Measurements from ENCODE around the gene NPY2R.

Gene NPY2R

GRCh38 chr4:155249016-155249566 is 40.7 kb downstream of the NPY2R start:
- no peak for DNase-seq (ENCODE audit: low spot score)

DNA sequence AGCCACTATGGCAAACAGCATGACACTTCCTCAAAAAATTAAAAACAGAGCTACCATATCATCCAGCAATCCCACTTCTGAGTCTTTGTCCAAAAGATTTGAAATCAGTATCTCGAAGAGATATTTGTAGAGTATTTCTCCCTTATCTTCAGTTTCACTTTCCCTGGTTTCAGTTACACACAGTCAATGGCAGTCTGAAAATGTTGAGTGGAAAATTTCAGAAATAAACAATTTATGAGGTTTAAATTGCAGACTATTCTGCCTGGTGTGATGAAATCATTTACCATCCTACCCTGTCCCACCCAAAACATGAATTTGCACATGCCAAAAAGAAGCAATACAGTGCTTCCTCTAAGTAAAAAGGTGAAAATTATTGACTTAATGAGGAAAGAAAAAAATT is 43.9 kb downstream of the NPY2R start:
- no peak for DNase-seq (ENCODE audit: low spot score)

- no peak for DNase-seq (ENCODE audit: low spot score)
Measured at GRCh38 chr4:155263480-155263879, 55.0 kb downstream of the NPY2R start.

- no peak for DNase-seq (ENCODE audit: low spot score)
Measured at GRCh38 chr4:155265113-155265512, 56.7 kb downstream of the NPY2R start.

Data from activated CD4-positive, alpha-beta T cell treated with anti-CD3 and anti-CD28 coated beads, Interleukin-2, Interleukin-4, amounts not matched to agents 100 ng/mL and 50 ng/mL, durations not matched to agents 16 hours and 8 hours (primary cell).